C4-2B (cell line): ENCODE measurements around the gene COMMD1.
"Not testable (repeated sequence)": the region's sequence is repeated elsewhere in the genome, so short reads cannot be mapped to it uniquely, and the experiment has no call there.

Experiments used
- CTCF ChIP-seq: fragments of 450-650 bp; conservative IDR thresholded peaks from 2 replicates; pipeline ENCODE4 v1.5.1; 2017; ENCODE audit warnings: mild to moderate bottlenecking
- ZFX ChIP-seq: fragments of 450-650 bp; IDR thresholded peaks from 2 replicates; pipeline ENCODE4 v1.6.1; 2017

- not testable (repeated sequence) for TF ChIP-seq CTCF, ZFX
These were observed 220.8 kb downstream of the COMMD1 start for GRCh38 chr2:62126239-62126638.
